Middle frontal gyrus (tissue), 1 donor: ENCODE measurements around the gene CALN1.
"Not testable (repeated sequence)": the region's sequence is repeated elsewhere in the genome, so short reads cannot be mapped to it uniquely, and the experiment has no call there.

Experiments used
- DNase-seq: peaks from one replicate; pipeline ENCODE4 v3.0.0-alpha.2; 2015; ENCODE audit warnings: low spot score; ENCODE audit errors: extremely low spot score

The CALN1 gene

GRCh38 chr7:71885487-71885886 lies 526.7 kb downstream of the CALN1 start:
- no peak for DNase-seq

GRCh38 chr7:71883415-71883814 lies 528.7 kb downstream of the CALN1 start:
- no peak for DNase-seq

GRCh38 chr7:71871446-71871845 lies 540.7 kb downstream of the CALN1 start:
- DNase-seq: no peak

DNA sequence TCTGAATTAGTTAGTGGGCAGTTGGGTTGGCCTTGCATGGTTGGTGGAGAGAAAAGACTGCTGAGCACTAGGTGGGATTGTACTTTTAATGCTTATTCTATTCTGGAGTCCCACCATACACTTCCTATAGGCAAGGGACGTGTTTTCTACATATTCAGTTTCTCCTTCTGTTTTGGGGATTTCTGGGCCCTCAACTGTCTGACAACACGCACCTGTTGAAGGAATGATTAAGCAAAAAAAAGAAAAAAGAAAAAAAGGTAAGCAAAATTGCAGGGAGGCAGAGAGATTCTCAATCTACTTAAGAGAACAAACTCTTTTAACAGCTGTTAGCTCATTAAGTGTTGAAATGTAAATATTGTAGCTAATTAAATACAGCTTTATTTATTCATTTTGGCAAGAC lies 541.3 kb downstream of the CALN1 start:
- no peak for DNase-seq

DNA sequence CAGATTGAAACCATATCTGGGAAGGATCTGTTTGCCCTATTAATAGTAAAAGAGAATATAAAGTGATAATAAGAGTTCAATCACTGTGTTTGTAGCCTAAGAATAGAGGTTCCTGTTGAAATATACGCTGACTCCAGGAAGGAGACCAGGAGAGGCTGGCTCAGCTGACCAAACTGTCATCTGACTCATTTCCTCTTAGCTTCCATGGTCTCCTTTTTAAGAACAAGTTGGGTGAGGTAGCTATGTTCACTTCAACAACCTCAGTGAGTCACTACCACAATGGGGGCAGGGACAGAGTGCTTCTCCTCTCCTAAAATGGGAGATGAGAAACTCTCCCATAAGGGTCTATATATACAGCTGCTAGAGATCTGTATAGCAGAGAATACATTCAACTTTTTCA lies 543.3 kb downstream of the CALN1 start:
- no peak for DNase-seq

GRCh38 chr7:71867626-71868025 lies 544.5 kb downstream of the CALN1 start:
- no peak for DNase-seq

GRCh38 chr7:71865172-71865571 lies 547.0 kb downstream of the CALN1 start:
- DNase-seq: no peak

DNA sequence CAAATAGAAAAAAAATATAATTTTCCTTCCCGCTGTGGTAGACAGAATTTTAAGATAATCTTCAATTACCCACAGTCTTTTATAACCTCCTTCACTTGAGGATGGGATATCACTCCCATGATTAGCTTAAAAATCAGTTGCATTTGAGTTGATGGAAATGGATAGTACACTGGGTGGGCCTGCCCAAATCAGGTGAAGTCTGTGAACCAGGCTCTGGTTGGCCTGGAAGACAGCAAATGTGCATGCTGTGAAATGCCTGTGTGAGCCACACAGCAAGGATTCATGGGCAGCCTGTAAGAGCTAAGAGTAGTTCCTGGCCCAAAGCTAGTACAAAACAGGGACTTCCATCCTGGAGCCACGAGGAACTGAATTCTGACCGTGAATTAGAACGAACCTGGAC lies 548.0 kb downstream of the CALN1 start:
- no peak for DNase-seq

- DNase-seq: no peak
Measured at GRCh38 chr7:71860572-71860971, 551.6 kb downstream of the CALN1 start.

DNA sequence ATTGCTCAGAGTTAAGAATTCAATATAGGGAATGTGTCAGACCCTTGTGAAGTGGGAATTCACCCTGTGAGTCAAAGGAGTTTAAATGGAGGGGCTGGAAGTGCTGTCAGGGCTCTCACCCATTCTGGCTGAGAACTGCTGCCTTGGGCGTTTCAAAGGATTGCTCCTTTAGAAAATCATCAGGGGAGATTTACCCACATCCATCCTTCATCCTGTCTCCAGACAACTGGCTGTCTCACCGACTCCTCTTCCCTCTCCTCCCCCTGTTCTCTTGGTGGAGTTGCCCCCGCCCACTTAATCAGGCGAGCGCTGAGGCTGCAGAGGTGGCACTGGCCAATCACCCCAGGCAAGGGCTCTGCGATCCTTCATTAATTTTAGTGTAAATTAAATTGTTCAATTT lies 554.8 kb downstream of the CALN1 start:
- no peak for DNase-seq

DNA sequence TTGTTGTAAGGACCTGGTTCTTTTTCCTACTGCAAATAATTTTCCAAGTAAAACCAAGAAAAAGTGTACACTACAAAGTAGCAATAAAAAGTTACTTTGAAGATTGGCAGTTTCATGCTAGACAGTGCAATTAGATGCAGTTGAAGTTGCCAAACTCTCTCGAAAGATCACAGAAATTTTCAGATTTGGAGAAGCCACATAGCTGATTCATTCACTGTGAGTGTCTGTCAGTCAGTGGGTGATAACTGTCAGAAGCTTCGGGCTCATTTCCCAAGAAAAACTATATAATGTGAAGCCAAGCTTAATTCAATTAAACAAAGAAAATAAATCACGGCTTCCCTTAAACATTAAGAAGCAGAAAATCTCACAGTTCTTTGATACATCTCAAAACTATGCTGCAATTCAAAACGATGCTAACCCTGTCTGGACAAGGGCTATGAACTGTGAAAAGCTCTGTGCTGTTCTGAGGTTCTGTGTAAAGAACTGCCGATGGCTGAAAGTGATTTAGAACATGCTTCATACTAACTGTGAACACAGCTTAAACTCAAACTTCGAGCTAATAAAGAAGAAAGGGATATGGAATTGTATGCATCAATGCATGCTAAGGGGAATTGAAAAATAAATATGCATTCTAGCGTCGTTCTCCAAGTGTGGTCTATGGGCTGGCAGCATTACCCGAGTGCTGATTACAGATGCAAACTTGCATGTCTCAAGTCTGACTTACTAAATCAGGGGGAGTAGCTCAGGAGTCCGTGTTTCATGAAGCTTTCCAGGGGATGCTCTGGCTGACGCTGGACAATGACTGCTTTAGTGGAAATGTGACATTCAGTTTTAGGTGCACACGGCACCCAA lies 557.4 kb downstream of the CALN1 start:
- DNase-seq: no peak

DNA sequence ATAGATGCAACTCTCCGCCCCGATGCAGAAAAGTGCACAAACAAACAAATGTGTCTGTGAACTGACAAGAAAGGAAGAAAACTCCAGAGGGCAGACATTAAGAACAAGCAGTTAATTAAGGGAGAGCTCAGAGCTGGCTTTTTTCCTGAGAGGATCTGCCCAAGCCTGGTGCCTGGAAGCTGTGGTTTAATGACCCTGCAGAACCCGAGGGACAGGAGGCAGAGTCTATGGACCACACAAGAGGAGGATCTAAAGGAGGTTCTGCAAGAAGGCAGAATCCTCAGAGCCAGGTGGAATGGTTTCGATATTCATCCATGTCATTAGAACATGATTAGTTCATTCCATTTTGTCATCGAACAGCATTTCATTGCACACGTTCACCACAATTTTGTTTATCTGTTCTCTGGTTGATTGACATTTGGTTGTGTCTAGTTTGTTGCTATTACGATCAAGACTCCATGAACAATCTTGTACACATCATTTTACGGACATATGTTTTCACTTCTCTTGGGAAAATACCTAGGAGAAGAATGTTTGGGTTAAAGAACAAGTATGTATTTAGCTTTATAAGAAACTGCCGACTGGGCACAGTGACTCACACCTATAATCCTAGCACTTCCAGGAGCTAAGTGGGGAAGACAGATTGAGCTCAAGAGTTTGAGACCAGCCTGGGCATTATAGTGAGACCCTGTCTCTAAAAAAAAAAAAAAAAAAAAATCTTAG lies 560.2 kb downstream of the CALN1 start:
- DNase-seq: no peak

DNA sequence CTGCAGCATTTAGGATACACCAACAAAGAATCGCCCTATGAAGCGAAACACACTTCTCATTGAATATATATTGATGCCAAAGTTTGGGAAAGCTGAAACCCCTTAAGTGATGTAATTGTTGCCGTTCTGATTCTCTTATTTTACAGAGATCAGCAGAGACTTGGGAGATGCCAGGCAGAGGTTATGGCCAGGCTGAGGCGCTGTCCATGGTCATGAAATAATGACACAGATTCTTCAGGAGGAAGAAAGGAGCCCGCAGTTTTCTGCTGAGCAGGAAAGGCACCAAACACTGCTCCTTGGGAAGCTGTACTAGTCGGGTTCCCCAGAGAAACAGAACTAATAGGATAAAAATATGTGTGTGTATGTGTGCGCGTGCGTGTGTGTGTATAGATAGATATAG lies 566.0 kb downstream of the CALN1 start:
- no peak for DNase-seq

GRCh38 chr7:71843676-71844075 lies 568.5 kb downstream of the CALN1 start:
- no peak for DNase-seq

DNA sequence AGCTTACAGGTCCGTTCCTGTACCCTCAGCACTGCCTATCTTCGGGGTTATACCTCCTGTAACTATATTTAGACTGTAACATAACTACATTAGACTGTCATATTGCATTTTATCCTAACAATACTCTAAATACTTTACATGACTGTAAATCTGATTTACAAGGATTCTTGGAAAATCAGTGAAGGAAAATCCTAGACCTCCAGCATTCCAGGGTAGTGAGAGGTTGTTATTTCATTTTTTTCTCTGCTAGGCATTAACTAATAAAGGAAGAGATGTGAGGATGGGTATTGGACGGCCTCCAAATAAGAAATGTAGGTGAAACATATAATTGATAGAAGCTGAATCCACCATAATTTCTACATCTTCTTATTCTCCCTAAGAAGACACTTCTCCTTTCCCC lies 569.4 kb downstream of the CALN1 start:
- DNase-seq: no peak

- DNase-seq: no peak
Measured at GRCh38 chr7:71842381-71842780, 569.8 kb downstream of the CALN1 start.

GRCh38 chr7:71835056-71835455 lies 577.1 kb downstream of the CALN1 start:
- DNase-seq: no peak

GRCh38 chr7:71829515-71829914 lies 582.6 kb downstream of the CALN1 start:
- no peak for DNase-seq

DNA sequence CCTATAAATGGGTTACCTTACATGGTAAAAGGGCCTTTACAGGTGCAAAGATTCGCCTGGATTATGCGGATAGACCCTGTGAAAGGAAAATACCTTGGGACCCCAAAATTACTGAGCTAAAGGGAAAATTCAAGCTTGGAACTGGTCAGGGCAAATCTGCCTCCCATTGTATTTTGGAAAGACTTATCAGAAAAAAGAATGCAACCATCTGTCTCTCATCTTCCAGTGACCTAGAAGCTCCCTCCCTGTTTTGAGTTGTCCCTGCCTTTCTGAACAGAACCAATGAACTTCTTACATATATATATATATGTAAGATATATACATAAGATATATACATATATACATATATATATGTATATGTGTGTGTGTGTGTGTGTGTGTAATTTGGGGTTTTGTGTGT lies 583.8 kb downstream of the CALN1 start:
- DNase-seq: no peak

DNA sequence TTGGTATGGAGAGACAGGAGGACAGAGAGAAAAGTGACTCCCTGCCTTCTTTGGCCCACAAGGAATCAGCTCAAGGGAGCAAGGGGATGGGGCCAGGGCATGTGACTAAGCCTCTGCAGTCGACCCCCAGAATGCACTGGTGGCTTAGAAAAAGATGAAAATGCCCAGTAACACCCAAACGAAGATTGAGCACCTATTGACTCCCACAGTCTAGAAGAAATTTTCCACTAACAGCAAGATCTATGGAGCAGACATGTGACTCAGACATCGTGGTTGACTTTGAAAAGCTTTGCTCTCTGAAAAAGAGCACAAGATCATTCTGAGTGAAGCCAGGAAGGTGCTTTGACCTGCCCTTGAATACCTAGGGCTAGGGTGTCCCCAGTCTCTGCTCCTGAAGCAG lies 586.0 kb downstream of the CALN1 start:
- DNase-seq: no peak

GRCh38 chr7:71824006-71824760 lies 588.0 kb downstream of the CALN1 start:
- no peak for DNase-seq

DNA sequence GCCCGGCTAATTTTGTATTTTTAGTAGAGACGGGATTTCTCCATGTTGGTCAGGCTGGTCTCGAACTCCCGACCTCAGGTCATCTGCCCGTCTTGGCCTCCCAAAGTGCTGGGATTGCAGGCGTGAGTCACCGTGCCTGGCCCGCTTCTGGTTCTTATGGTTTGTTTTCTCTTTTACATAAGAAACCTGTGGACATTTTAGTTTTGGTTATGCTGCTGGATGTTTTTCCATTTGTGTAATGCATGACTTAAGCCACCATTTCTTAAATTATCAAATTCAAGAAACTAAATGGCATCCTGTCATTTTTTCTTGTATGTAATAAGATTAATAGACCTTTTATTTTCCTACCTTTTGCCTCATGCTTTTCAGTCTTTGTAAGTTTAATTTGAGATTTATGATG lies 589.7 kb downstream of the CALN1 start:
- not testable (repeated sequence) for DNase-seq
